ENCODE results near the gene SLC35F3.

The SLC35F3 gene

GRCh38 chr1:233904633-233905415, at the start of gene SLC35F3:
TSS of gene SLC35F3 (plus strand) at chr1:233904676.
- peak; percentile 91 for TF ChIP-seq CTCF (conservative IDR thresholded peaks at IDR 0.05)
- H3K27ac ChIP-seq = peak within 1 kb of the TSS; percentile 92

- no peak overlapping the region for H3K27ac ChIP-seq
- TF ChIP-seq CTCF (conservative IDR thresholded peaks at IDR 0.05) = no peak
Measured at GRCh38 chr1:233859446-233859845, 45.0 kb upstream of the SLC35F3 start.

- no peak for TF ChIP-seq CTCF (conservative IDR thresholded peaks at IDR 0.05)
- no peak overlapping the region for H3K27ac ChIP-seq
Measured at GRCh38 chr1:233863901-233864545, 40.5 kb upstream of the SLC35F3 start.

- no peak overlapping the region for H3K27ac ChIP-seq
- no peak for TF ChIP-seq CTCF (conservative IDR thresholded peaks at IDR 0.05)
Measured at GRCh38 chr1:233864578-233864977, 39.9 kb upstream of the SLC35F3 start.

- H3K27ac ChIP-seq = no peak overlapping the region
- no peak for TF ChIP-seq CTCF (conservative IDR thresholded peaks at IDR 0.05)
Measured at GRCh38 chr1:233865216-233865615, 39.3 kb upstream of the SLC35F3 start.

GRCh38 chr1:233865902-233866301, 38.6 kb upstream of the SLC35F3 start:
- no peak for TF ChIP-seq CTCF (conservative IDR thresholded peaks at IDR 0.05)

GRCh38 chr1:233867028-233867427, 37.4 kb upstream of the SLC35F3 start:
- no peak overlapping the region for H3K27ac ChIP-seq
- TF ChIP-seq CTCF (conservative IDR thresholded peaks at IDR 0.05) = no peak

More at GRCh38 chr1:233865902-233866301, 38.6 kb upstream of the SLC35F3 start:
- no peak overlapping the region for H3K27ac ChIP-seq

All from VCaP (cell line).